Mesenchymal stem cell (in vitro differentiated cells and primary cell): ENCODE data around the gene SH3BP5L.

ENCODE experiments used
- DNase-seq: peaks from one replicate; pipeline ENCODE4 v3.0.0-alpha.2; 2013
- H2AFZ ChIP-seq: one replicate; pipeline ENCODE4 v1.6.1; 2013; ENCODE audit warnings: low read depth, mild to moderate bottlenecking, control low read depth, inconsistent platforms, low read length, moderate library complexity
- H2AK5ac ChIP-seq: 2 replicates; pipeline ENCODE4 v1.6.1; 2013; ENCODE audit warnings: low read length, moderate library complexity, mild to moderate bottlenecking, inconsistent platforms; ENCODE audit not compliant: severe bottlenecking
- H2BK120ac ChIP-seq: one replicate; pipeline ENCODE4 v1.6.1; 2013; ENCODE audit warnings: low read depth, mild to moderate bottlenecking, inconsistent platforms, low read length, moderate library complexity
- H2BK12ac ChIP-seq, 2 experiments: one replicate each; pipeline ENCODE4 v1.6.1; 2013; ENCODE audit warnings: inconsistent platforms in 2 of 2, low read length in 2 of 2, mild to moderate bottlenecking in 2 of 2, moderate library complexity in 2 of 2, control low read depth in 1 of 2
- H2BK15ac ChIP-seq: one replicate; pipeline ENCODE4 v1.6.1; 2013; ENCODE audit warnings: mild to moderate bottlenecking, low read depth, inconsistent platforms; ENCODE audit not compliant: poor library complexity, severe bottlenecking
- H2BK5ac ChIP-seq: 2 replicates; pipeline ENCODE4 v1.6.1; 2013; ENCODE audit warnings: low read depth, mild to moderate bottlenecking, low read length, control low read depth, inconsistent platforms; ENCODE audit not compliant: poor library complexity, severe bottlenecking
- H3K14ac ChIP-seq, 2 experiments: one replicate each; pipeline ENCODE4 v1.6.1; 2013; ENCODE audit warnings: inconsistent platforms in 2 of 2, low read length in 2 of 2, control low read depth in 1 of 2, mild to moderate bottlenecking in 1 of 2, moderate library complexity in 1 of 2
- H3K18ac ChIP-seq, 2 experiments: one replicate each; pipeline ENCODE4 v1.6.1; 2013; ENCODE audit warnings: inconsistent platforms in 2 of 2, low read length in 2 of 2, control low read depth in 1 of 2, low read depth in 1 of 2, mild to moderate bottlenecking in 1 of 2
- H3K23ac ChIP-seq, 2 experiments: one replicate each; pipeline ENCODE4 v1.6.1; 2013; ENCODE audit warnings: inconsistent platforms in 2 of 2, low read length in 2 of 2, mild to moderate bottlenecking in 2 of 2, moderate library complexity in 2 of 2, control low read depth in 1 of 2
- H3K27ac ChIP-seq: 2 replicates; pipeline ENCODE4 v1.5.1; 2013; ENCODE audit warnings: mild to moderate bottlenecking, moderate library complexity, low read length, control low read depth, inconsistent platforms; ENCODE audit not compliant: poor library complexity, severe bottlenecking
- H3K27me3 ChIP-seq, 2 experiments: 2 replicates each; pipeline versions ENCODE4 v1.6.1 to v1.7.0; 2013; ENCODE audit warnings: low read length in 2 of 2, mild to moderate bottlenecking in 2 of 2, moderate library complexity in 2 of 2, control low read depth in 1 of 2, inconsistent platforms in 1 of 2; ENCODE audit not compliant: control insufficient read depth in 1 of 2, insufficient read depth in 1 of 2
- H3K36me3 ChIP-seq, 2 experiments: 2 replicates each; pipeline versions ENCODE4 v1.6.1 to v1.7.0; 2013; ENCODE audit warnings: low read length in 2 of 2, control low read depth in 1 of 2, inconsistent platforms in 1 of 2, low read depth in 1 of 2, mild to moderate bottlenecking in 1 of 2; ENCODE audit not compliant: insufficient read depth in 2 of 2, control insufficient read depth in 1 of 2
- H3K4ac ChIP-seq, 2 experiments: one replicate each; pipeline ENCODE4 v1.6.1; 2013; ENCODE audit warnings: inconsistent platforms in 2 of 2, low read length in 2 of 2, mild to moderate bottlenecking in 2 of 2, moderate library complexity in 2 of 2, control low read depth in 1 of 2, low read depth in 1 of 2
- H3K4me1 ChIP-seq: 2 replicates; pipeline ENCODE4 v1.6.1; 2013; ENCODE audit warnings: low read depth, low read length, control low read depth; ENCODE audit not compliant: control insufficient read depth, insufficient read depth
- H3K4me2 ChIP-seq: 2 replicates; pipeline ENCODE4 v1.6.1; 2013; ENCODE audit warnings: low read length, mild to moderate bottlenecking, inconsistent platforms; ENCODE audit not compliant: poor library complexity, severe bottlenecking
- H3K4me3 ChIP-seq, 2 experiments: 2 replicates each; pipeline versions ENCODE4 v1.5.1 to v1.7.0; 2013; ENCODE audit warnings: low read length in 2 of 2, mild to moderate bottlenecking in 2 of 2, control low read depth in 1 of 2, low read depth in 1 of 2; ENCODE audit not compliant: insufficient read depth in 1 of 2
- H3K79me1 ChIP-seq: replicated peaks from 2 replicates; pipeline ENCODE4 v1.6.1; 2013; ENCODE audit warnings: mild to moderate bottlenecking, control low read depth, low read length, inconsistent platforms; ENCODE audit not compliant: poor library complexity, severe bottlenecking
- H3K9ac ChIP-seq: 2 replicates; pipeline ENCODE4 v1.7.0; 2013; ENCODE audit warnings: mild to moderate bottlenecking, low read length, moderate library complexity
- H3K9me3 ChIP-seq: 2 replicates; pipeline ENCODE4 v1.7.0; 2013; ENCODE audit warnings: mild to moderate bottlenecking, low read length; ENCODE audit not compliant: control insufficient read depth
- H4K8ac ChIP-seq: one replicate; pipeline ENCODE4 v1.6.1; 2013; ENCODE audit warnings: inconsistent platforms, mild to moderate bottlenecking, low read length, moderate library complexity
- H4K91ac ChIP-seq: one replicate; pipeline ENCODE4 v1.6.1; 2013; ENCODE audit warnings: mild to moderate bottlenecking, low read length, inconsistent platforms
- WGBS: methylation state at CpG from one replicate; pipeline ENCODE4 v1.1.7; 2013; ENCODE audit warnings: mixed read lengths; 5-methylcytosine and 5-hydroxymethylcytosine counted together

The SH3BP5L gene

DNA sequence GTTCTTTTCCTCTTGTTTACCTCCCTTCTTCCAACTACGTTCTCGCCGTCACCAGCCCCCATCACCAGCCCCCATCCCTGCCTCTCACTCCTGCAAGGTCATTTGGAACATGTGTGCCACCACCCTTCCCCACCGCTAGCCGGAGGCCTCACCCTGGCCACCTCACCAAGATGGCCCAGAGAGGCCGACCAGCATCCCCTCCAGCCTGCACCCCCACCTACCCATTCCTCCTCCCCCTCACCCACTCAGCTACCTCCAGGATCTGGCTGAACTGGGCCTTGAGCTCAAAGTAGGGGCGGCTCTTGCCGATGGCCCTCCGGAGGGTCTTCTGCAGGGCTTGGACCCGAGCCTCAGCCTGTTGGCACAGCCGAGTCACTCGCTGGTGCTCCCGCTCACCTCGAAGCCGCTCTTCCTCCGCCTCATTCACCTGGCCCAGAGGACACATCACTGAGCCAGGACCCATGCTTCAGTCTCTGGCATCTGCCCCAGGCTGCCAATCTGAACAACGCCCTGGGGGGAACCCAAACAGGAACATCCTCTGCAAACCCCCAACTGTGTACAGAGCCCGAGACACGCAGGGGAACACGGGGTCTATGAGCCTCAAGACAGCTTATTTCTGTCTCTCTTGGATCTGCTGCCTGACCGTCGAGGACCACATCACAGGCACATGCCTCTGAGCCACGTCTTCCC lies 12.8 kb downstream of the SH3BP5L start:
- WGBS: 98% methylated on average over 23 of the region's 23 CpGs
- Histone ChIP-seq H3K4me2 (no peak overlapping the region), H2BK12ac (no peak overlapping the region), H3K18ac (no peak overlapping the region), H3K9ac (no peak overlapping the region), H3K27me3 (no peaks in the 10 kb centered on the region), H2BK15ac (no peak overlapping the region), H2BK120ac (no peak overlapping the region), H3K4me3 (no peak overlapping the region), H2AFZ (no peak overlapping the region), H3K23ac (no peak overlapping the region), H3K4ac (no peak overlapping the region), H2AK5ac (no peak overlapping the region), H3K27ac (no peak overlapping the region), H3K4me1 (peaks cover 2% of the 10 kb centered on the region), H3K14ac (no peak overlapping the region), H3K79me1 (peaks cover 26% of the 10 kb centered on the region), H3K9me3 (no peaks in the 10 kb centered on the region), H2BK5ac (no peak overlapping the region), H4K91ac (no peak overlapping the region), H4K8ac (no peak overlapping the region), H3K36me3 (peaks cover 65 to 66% of the 10 kb centered on the region in 2 experiments)
- DNase-seq: no peak

DNA sequence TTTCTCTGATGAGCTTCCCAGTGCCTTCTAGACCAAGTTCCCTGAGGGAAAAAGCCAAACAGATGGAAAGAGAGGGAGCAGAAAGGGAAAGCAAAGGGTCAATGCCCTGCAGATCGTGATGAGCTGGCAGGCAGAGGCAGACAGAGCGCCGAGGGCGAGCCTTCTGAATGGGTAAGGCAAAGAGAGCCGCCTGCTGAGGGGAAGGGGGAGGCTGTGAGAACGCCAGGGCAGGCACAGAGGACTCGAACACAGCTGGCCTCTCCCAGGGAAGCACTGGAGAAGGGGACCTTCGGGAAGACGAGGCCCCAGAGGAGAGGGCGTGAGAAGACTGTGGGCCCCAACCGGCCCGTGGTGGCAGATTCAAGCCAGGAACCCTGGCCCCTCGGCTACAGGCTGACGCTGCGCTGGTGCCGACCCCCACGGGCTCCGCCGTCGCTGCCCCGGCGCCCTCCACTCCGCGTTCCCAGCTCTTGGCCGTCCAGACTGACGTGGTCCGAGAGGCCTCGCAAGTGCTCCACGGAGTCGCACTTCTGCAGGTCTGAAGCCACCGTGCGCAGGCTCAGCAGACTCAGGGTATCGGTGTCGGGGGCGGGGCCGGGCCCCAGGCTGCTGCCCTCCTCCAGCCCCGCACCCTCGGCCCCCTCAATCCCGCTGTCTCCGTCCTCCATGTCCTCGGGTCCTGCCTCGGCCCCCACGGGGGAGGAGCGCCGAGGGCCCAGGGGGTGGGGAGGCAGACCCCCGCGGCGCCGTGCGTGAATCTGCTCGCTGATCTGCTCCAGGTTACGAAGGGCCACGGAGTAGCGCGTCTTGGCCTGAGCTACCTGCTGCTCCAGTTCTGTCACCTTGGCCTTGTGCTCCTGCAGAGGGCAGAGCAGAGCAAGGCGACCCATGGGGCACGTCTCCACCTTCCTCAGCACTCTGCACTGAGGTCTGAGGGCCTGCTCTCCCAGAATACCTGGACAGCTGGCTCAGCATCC lies 13.9 kb downstream of the SH3BP5L start:
- Histone ChIP-seq H3K27me3 (no peaks in the 10 kb centered on the region), H3K4me3 (no peak overlapping the region), H2AFZ (no peak overlapping the region), H2BK120ac (no peak overlapping the region), H3K79me1 (peaks cover 21% of the 10 kb centered on the region), H4K91ac (no peak overlapping the region), H3K14ac (no peak overlapping the region), H3K18ac (no peak overlapping the region), H2BK5ac (no peak overlapping the region), H3K4ac (no peak overlapping the region), H3K27ac (no peak overlapping the region), H3K23ac (no peak overlapping the region), H4K8ac (no peak overlapping the region), H3K9ac (no peak overlapping the region), H3K9me3 (no peaks in the 10 kb centered on the region), H2BK15ac (no peak overlapping the region), H2BK12ac (no peak overlapping the region), H3K36me3 (peaks cover 56 to 57% of the 10 kb centered on the region in 2 experiments), H2AK5ac (no peak overlapping the region), H3K4me1 (peaks cover 5% of the 10 kb centered on the region), H3K4me2 (no peak overlapping the region)
- no peak for DNase-seq
- WGBS: 97% methylated on average over 57 of the region's 57 CpGs

DNA sequence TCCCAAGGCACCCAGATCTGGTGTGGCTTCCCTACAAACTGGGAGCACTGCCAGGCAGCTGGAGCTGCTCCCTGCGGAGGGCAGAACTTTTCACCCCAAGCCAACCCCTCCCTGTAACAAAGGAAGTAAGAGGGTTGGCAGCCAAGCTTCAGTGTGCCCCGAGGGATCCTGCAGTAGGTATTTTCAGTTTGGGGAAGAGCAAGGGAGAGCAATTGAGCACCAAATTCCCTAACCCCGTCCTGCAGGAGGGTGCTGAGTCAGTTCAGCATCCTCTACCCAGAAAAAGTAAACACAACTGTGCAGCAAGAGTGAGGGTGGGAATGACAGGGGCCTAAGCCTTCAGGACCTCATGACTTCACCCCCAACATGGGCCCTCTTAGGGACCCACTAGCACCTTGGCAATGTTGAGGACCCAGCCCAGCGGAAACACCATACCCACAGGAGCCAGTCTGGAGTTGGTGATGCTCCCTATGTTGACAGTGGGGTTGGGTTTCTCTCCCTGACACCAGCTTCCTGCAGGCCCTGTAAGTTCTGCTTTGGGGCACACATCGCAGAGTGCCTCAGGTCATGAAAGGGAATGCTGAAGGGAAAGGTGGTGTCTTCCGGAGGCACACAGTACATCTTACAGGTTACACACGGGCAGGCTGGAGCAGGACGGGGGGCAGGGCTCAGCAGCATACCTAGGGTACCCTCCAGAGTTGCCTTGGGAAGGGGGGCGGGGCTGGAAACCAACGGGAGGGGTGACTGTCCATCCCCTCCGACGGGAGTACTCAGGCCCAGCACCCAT lies 14.8 kb downstream of the SH3BP5L start:
- Histone ChIP-seq H3K36me3 (peaks cover 48% of the 10 kb centered on the region in 2 experiments), H2BK12ac (no peak overlapping the region), H3K4me1 (peaks cover 5% of the 10 kb centered on the region), H4K91ac (no peak overlapping the region), H4K8ac (no peak overlapping the region), H3K14ac (no peak overlapping the region), H3K27me3 (no peaks in the 10 kb centered on the region), H3K4me2 (no peak overlapping the region), H3K9ac (peak overlapping the region; percentile 28), H3K18ac (no peak overlapping the region), H3K4me3 (no peak overlapping the region), H3K79me1 (peaks cover 15% of the 10 kb centered on the region), H2BK5ac (no peak overlapping the region), H2AFZ (no peak overlapping the region), H3K9me3 (no peaks in the 10 kb centered on the region), H3K4ac (no peak overlapping the region), H3K27ac (no peak overlapping the region), H2AK5ac (no peak overlapping the region), H3K23ac (no peak overlapping the region), H2BK120ac (no peak overlapping the region), H2BK15ac (no peak overlapping the region)
- 97% methylated on average over 10 of the region's 12 CpGs for WGBS
- no peak for DNase-seq
